HepG2 (cell line): ENCODE results near the gene ATP6V1G2. TPM values are rescaled to one million over a fixed set of nuclear protein-coding genes. Genes with fewer than 3 reads are reported as not detected.
A peak's percentile ranks its signal among the peaks of the same experiment; 100 is the strongest.

ENCODE experiments used
- ELF1 ChIP-seq: sonication (generic); formaldehyde crosslinking; IDR thresholded peaks from 2 replicates; pipeline ENCODE4 v1.4.0; 2020; ENCODE audit warnings: missing genetic modification reagents
- ETV5 ChIP-seq: IDR thresholded peaks from 2 replicates; pipeline ENCODE4 v1.6.1; 2018; ENCODE audit warnings: missing biosample characterization, missing genetic modification reagents, inconsistent platforms, borderline replicate concordance
- POLR2AphosphoS2 ChIP-seq: IDR thresholded peaks from 2 replicates; pipeline ENCODE4 v1.6.1; 2011; ENCODE audit warnings: low read depth, low read length, improper control_type of control experiment
- PRPF4 ChIP-seq: fragments of 200-400 bp; formaldehyde crosslinking; IDR thresholded peaks from 2 replicates; pipeline ENCODE4 v1.6.1; 2016; ENCODE audit warnings: low read length, low read depth; ENCODE audit not compliant: poor library complexity, severe bottlenecking
- SOX13 ChIP-seq, 3 experiments: fragments of 450-650 bp in 1 of 3; sonication (generic) in 1 of 3; formaldehyde crosslinking in 1 of 3; IDR thresholded peaks in 2 of 3; conservative IDR thresholded peaks in 1 of 3; 2 replicates each; pipeline versions ENCODE4 v1.5.0 to v1.6.1; 2016 to 2020; ENCODE audit warnings: antibody characterized with exemption in 1 of 3, mild to moderate bottlenecking in 1 of 3, missing compliant biosample characterization in 1 of 3, missing genetic modification reagents in 1 of 3, moderate library complexity in 1 of 3
- THAP7 ChIP-seq: sonication (generic); formaldehyde crosslinking; IDR thresholded peaks from 2 replicates; pipeline ENCODE4 v1.8.1; 2023; ENCODE audit warnings: mild to moderate bottlenecking, missing genetic modification reagents
- TSC22D2 ChIP-seq: sonication (generic); formaldehyde crosslinking; IDR thresholded peaks from 2 replicates; pipeline ENCODE4 v1.5.1; 2020; ENCODE audit warnings: missing genetic modification reagents, mild to moderate bottlenecking, borderline replicate concordance
- ZNF256 ChIP-seq: sonication (generic); formaldehyde crosslinking; conservative IDR thresholded peaks from 2 replicates; pipeline ENCODE4 v1.4.0; 2020; ENCODE audit warnings: missing genetic modification reagents
- ZNF280B ChIP-seq: sonication (generic); formaldehyde crosslinking; IDR thresholded peaks from 2 replicates; pipeline ENCODE4 v1.5.0; 2020; ENCODE audit warnings: missing genetic modification reagents, mild to moderate bottlenecking, borderline replicate concordance
- ZNF484 ChIP-seq: sonication (generic); formaldehyde crosslinking; IDR thresholded peaks from 2 replicates; pipeline ENCODE4 v1.5.1; 2020; ENCODE audit warnings: mild to moderate bottlenecking, low read depth, missing genetic modification reagents, borderline replicate concordance
- ZNF496 ChIP-seq: sonication (generic); formaldehyde crosslinking; IDR thresholded peaks from 2 replicates; pipeline ENCODE4 v1.8.1; 2023; ENCODE audit warnings: mild to moderate bottlenecking, moderate library complexity, missing genetic modification reagents; ENCODE audit not compliant: insufficient replicate concordance
- ZNF501 ChIP-seq: sonication (generic); formaldehyde crosslinking; IDR thresholded peaks from 2 replicates; pipeline ENCODE4 v1.5.1; 2020; ENCODE audit warnings: mild to moderate bottlenecking, moderate library complexity, missing genetic modification reagents
- ZNF687 ChIP-seq: sonication (generic); formaldehyde crosslinking; IDR thresholded peaks from 2 replicates; pipeline ENCODE4 v1.5.1; 2020; ENCODE audit warnings: mild to moderate bottlenecking, missing genetic modification reagents, moderate library complexity
- ZNF7 ChIP-seq: IDR thresholded peaks from 2 replicates; pipeline ENCODE4 v1.6.1; 2016; ENCODE audit warnings: missing biosample characterization, missing genetic modification reagents
- ZNF816 ChIP-seq: sonication (generic); formaldehyde crosslinking; IDR thresholded peaks from 2 replicates; pipeline ENCODE4 v1.8.0; 2022; ENCODE audit warnings: missing genetic modification reagents, mild to moderate bottlenecking, borderline replicate concordance
- polyA plus RNA-seq, 8 experiments: library from polyadenylated mRNA; depleted of rRNA in 3 of 8; stranded (reverse) in 7 of 8; unstranded in 1 of 8; fragments of >200 nt; fragmentation: Illumina TruSeq in 4 of 8; extraction: Trizol in 4 of 8; gene quantifications; 2 replicates each; pipeline versions ENCODE4 v1.2.1 to v1.2.3, GENCODE V29; 2011 to 2016; ENCODE audit warnings: low read depth in 4 of 8, missing spikeins in 1 of 8, mixed read lengths in 1 of 8; ENCODE audit not compliant: insufficient read depth in 1 of 8
- total RNA-seq, 5 experiments: library from RNA; depleted of rRNA; stranded (reverse); fragments of >200 nt; fragmentation: Illumina TruSeq; extraction: Trizol; gene quantifications; 2 replicates each; pipeline ENCODE4 v1.2.3, GENCODE V29; 2016; ENCODE audit warnings: low read depth in 1 of 5

Gene ATP6V1G2
- total and polyA plus RNA-seq, 2 of the 13 experiments (the other 11 are each of a cell fraction or from before 2014, with no cell fraction given): 0.27 to 0.83 TPM

- TF ChIP-seq ZNF496 (CRISPR knock-in tag) (no peak), ETV5 (CRISPR knock-in tag) (peak; percentile 39; the same call in 1 of the 2 replicates), ZNF484 (CRISPR knock-in tag) (no peak), TSC22D2 (CRISPR knock-in tag) (no peak), ZNF7 (CRISPR knock-in tag) (0 out of 2 replicates have a peak, but pooled peaks have one; percentile 19), ZNF280B (CRISPR knock-in tag) (no peak), POLR2AphosphoS2 (no peak), PRPF4 (peak; percentile 59), SOX13 (IDR thresholded peaks at IDR 0.05) (no peak), SOX13 (CRISPR knock-in tag; conservative IDR thresholded peaks at IDR 0.05 in 1 of 2, IDR thresholded peaks at IDR 0.05 in 1 of 2) (no peak), ZNF816 (CRISPR knock-in tag) (no peak), THAP7 (CRISPR knock-in tag) (0 out of 2 replicates have a peak, but pooled peaks have one; percentile 8), ZNF687 (CRISPR knock-in tag) (no peak), ZNF501 (CRISPR knock-in tag) (no peak), ZNF256 (no peak), ELF1 (CRISPR knock-in tag) (no peak)
Measured at GRCh38 chr6:31541059-31541657, 5.2 kb downstream of the ATP6V1G2 start (continued).
